Measurements from ENCODE around the gene ENHO.

DNA sequence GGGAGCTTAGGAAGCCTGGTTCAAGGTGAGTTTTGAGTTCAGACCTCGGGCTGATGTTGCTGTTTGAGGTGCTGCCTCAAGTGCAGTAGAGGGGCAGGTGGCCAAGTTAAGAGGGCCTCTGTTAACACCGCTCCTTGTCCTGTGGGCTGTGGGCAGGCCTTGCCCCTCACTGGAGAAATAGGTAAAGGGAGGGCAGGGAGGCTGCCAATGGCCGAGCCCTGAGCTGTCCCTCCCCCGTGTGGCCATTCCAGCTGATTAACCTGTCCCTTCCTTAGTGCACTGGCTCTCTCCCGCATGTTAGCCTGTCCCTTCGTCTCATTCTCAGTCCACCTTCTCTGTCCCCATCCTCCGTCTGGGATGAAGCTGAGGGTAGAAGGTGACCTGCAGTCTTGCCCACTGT lies 45.3 kb upstream of the ENHO start:
- TF ChIP-seq, protein P1, sequence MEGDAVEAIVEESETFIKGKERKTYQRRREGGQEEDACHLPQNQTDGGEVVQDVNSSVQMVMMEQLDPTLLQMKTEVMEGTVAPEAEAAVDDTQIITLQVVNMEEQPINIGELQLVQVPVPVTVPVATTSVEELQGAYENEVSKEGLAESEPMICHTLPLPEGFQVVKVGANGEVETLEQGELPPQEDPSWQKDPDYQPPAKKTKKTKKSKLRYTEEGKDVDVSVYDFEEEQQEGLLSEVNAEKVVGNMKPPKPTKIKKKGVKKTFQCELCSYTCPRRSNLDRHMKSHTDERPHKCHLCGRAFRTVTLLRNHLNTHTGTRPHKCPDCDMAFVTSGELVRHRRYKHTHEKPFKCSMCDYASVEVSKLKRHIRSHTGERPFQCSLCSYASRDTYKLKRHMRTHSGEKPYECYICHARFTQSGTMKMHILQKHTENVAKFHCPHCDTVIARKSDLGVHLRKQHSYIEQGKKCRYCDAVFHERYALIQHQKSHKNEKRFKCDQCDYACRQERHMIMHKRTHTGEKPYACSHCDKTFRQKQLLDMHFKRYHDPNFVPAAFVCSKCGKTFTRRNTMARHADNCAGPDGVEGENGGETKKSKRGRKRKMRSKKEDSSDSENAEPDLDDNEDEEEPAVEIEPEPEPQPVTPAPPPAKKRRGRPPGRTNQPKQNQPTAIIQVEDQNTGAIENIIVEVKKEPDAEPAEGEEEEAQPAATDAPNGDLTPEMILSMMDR (IDR thresholded peaks at IDR 0.05) = no peak
- TF ChIP-seq POLR2A (IDR thresholded peaks at IDR 0.05) = no peak
